SK-N-SH (cell line): Measurements from ENCODE around the gene POU4F1. TPM values are rescaled to one million over a fixed set of nuclear protein-coding genes. Genes with fewer than 3 reads are reported as not detected.

Source experiments
- CTCF ChIA-PET: fragments of 300-600, 350-600 bp; formaldehyde crosslinking; extraction: SDS; loops from one replicate; lab custom pipeline; 2021; lab: Yijun Ruan, JAX
- POLR2A ChIA-PET: fragments of 350-600 bp; sonication (Branson Sonifier 250); formaldehyde crosslinking; extraction: SDS; loops from one replicate; lab custom pipeline; 2020; ENCODE audit warnings: antibody characterized with exemption, inconsistent platforms; lab: Yijun Ruan, JAX
- DNase-seq: peaks from one replicate; pipeline ENCODE4 v3.0.0; 2012
- H2AFZ ChIP-seq: fragments of 200-600 bp; sonication (generic); 2 replicates; pipeline ENCODE4 v1.8.1; 2016; ENCODE audit warnings: antibody characterized with exemption, mild to moderate bottlenecking, low read depth
- H3F3A ChIP-seq: fragments of 200-600 bp; sonication (generic); replicated peaks from 2 replicates; pipeline ENCODE3; 2016; ENCODE audit warnings: antibody characterized with exemption, mild to moderate bottlenecking; ENCODE audit not compliant: insufficient read depth
- H3K27ac ChIP-seq, 2 experiments: fragments of 200-500 bp in 1 of 2; fragments of 200-600 bp in 1 of 2; sonication (Bioruptor generic) in 1 of 2; sonication (generic), shearing (Covaris generic) in 1 of 2; 2 replicates each; pipeline versions ENCODE4 v1.5.1 to v1.6.1; 2014 to 2016; ENCODE audit warnings: low read depth in 2 of 2, inconsistent platforms in 1 of 2, low read length in 1 of 2, mild to moderate bottlenecking in 1 of 2, mixed read lengths in 1 of 2
- H3K27me3 ChIP-seq: fragments of 200-600 bp; sonication (generic), shearing (Covaris generic); 2 replicates; pipeline ENCODE4 v1.6.1; 2016; ENCODE audit warnings: mixed run types; ENCODE audit not compliant: insufficient read depth
- H3K36me3 ChIP-seq, 2 experiments: fragments of 200-500 bp in 1 of 2; fragments of 200-600 bp in 1 of 2; sonication (Bioruptor generic) in 1 of 2; sonication (generic) in 1 of 2; replicated peaks in 1 of 2; 2 replicates each; pipeline versions ENCODE3 to v1.5.1; 2014 to 2016; ENCODE audit warnings: low read length in 1 of 2, mild to moderate bottlenecking in 1 of 2; ENCODE audit not compliant: insufficient read depth in 2 of 2, control insufficient read depth in 1 of 2
- H3K4me1 ChIP-seq, 2 experiments: fragments of 200-500 bp in 1 of 2; fragments of 200-600 bp in 1 of 2; sonication (Bioruptor generic) in 1 of 2; sonication (generic), shearing (Covaris generic) in 1 of 2; 2 replicates each; pipeline versions ENCODE4 v1.5.1 to v1.6.1; 2014 to 2016; ENCODE audit warnings: low read depth in 1 of 2, low read length in 1 of 2, mixed run types in 1 of 2; ENCODE audit not compliant: insufficient read depth in 2 of 2, control insufficient read depth in 1 of 2
- H3K4me2 ChIP-seq: fragments of 200-600 bp; sonication (generic), shearing (Covaris generic); 2 replicates; pipeline ENCODE4 v1.6.1; 2017; ENCODE audit warnings: mixed run types
- H3K4me3 ChIP-seq, 2 experiments: fragments of 200-500 bp in 1 of 2; fragments of 200-600 bp in 1 of 2; sonication (Bioruptor generic) in 1 of 2; sonication (generic), shearing (Covaris generic) in 1 of 2; 2 replicates each; pipeline versions ENCODE4 v1.5.1 to v1.8.1; 2014 to 2016; ENCODE audit warnings: low read depth in 2 of 2, inconsistent platforms in 1 of 2, low read length in 1 of 2, mild to moderate bottlenecking in 1 of 2, mixed read lengths in 1 of 2, moderate library complexity in 1 of 2
- H3K79me2 ChIP-seq: fragments of 200-600 bp; sonication (generic); 2 replicates; pipeline ENCODE4 v1.8.1; 2017; ENCODE audit warnings: mild to moderate bottlenecking; ENCODE audit not compliant: insufficient read depth
- H3K9ac ChIP-seq: fragments of 200-600 bp; sonication (generic); 2 replicates; pipeline ENCODE4 v1.6.1; 2017; ENCODE audit warnings: mixed run types
- H3K9me2 ChIP-seq: fragments of 200-600 bp; sonication (generic); 2 replicates; pipeline ENCODE4 v1.6.1; 2017; ENCODE audit warnings: mixed run types
- H3K9me3 ChIP-seq: fragments of 200-600 bp; sonication (generic); 2 replicates; pipeline ENCODE4 v1.6.1; 2017; ENCODE audit warnings: mixed run types, mild to moderate bottlenecking, moderate library complexity
- H4K20me1 ChIP-seq: fragments of 200-600 bp; sonication (generic); 2 replicates; pipeline ENCODE4 v1.6.1; 2017; ENCODE audit warnings: mild to moderate bottlenecking, mixed run types; ENCODE audit not compliant: insufficient read depth
- CHD2 ChIP-seq: fragments of 150-350 bp; IDR thresholded peaks from 2 replicates; pipeline ENCODE4 v1.6.1; 2018; ENCODE audit warnings: low read length; ENCODE audit not compliant: partially characterized antibody
- EP300 ChIP-seq, 2 experiments: IDR thresholded peaks; 2 replicates each; pipeline versions ENCODE4 v1.4.0 to v1.6.1; 2012; ENCODE audit warnings: borderline replicate concordance in 1 of 2, low read depth in 1 of 2, low read length in 1 of 2
- FOSL2 ChIP-seq: IDR thresholded peaks from 2 replicates; pipeline ENCODE4 v1.4.0; 2012; ENCODE audit warnings: low read depth, mild to moderate bottlenecking, moderate library complexity, borderline replicate concordance
- FOXJ3 ChIP-seq: sonication (generic); formaldehyde crosslinking; IDR thresholded peaks from 2 replicates; pipeline ENCODE4 v1.5.1; 2020; ENCODE audit warnings: mild to moderate bottlenecking, missing genetic modification reagents
- JUND ChIP-seq: IDR thresholded peaks from 2 replicates; pipeline ENCODE4 v1.4.0; 2012
- MEF2A ChIP-seq: IDR thresholded peaks from 2 replicates; pipeline ENCODE4 v1.4.0; 2012; ENCODE audit warnings: low read depth, borderline replicate concordance
- MXI1 ChIP-seq: IDR thresholded peaks from 2 replicates; pipeline ENCODE4 v1.6.1; 2012; ENCODE audit warnings: mild to moderate bottlenecking, low read depth, low read length, improper control_type of control experiment
- NFIC ChIP-seq: IDR thresholded peaks from 2 replicates; pipeline ENCODE4 v1.4.0; 2012; ENCODE audit warnings: borderline replicate concordance
- PBX3 ChIP-seq: IDR thresholded peaks from 2 replicates; pipeline ENCODE4; 2012
- POLR2AphosphoS5 ChIP-seq: IDR thresholded peaks from 2 replicates; pipeline ENCODE4 v1.6.1; 2012; ENCODE audit warnings: low read depth, low read length
- RAD21 ChIP-seq: IDR thresholded peaks from 2 replicates; pipeline ENCODE4 v1.6.1; 2012; ENCODE audit warnings: mild to moderate bottlenecking, low read length
- RFX5 ChIP-seq: IDR thresholded peaks from 2 replicates; pipeline ENCODE4 v1.6.1; 2012; ENCODE audit warnings: mild to moderate bottlenecking, improper control_type of control experiment, low read length
- SIN3A ChIP-seq: IDR thresholded peaks from 2 replicates; pipeline ENCODE4 v1.6.1; 2012; ENCODE audit warnings: low read depth, mild to moderate bottlenecking, low read length, moderate library complexity, borderline replicate concordance
- TEAD4 ChIP-seq: IDR thresholded peaks from 2 replicates; pipeline ENCODE4 v1.4.0; 2012; ENCODE audit warnings: mild to moderate bottlenecking, borderline replicate concordance; ENCODE audit not compliant: insufficient read depth
- USF2 ChIP-seq: fragments of 150-350 bp; IDR thresholded peaks from 2 replicates; pipeline ENCODE4 v1.6.1; 2017; ENCODE audit warnings: antibody characterized with exemption, low read length, low read depth, borderline replicate concordance
- WGBS: methylation state at CpG from one replicate; pipeline ENCODE4 v1.1.6; 2017; ENCODE audit warnings: low lambda C conversion rate; 5-methylcytosine and 5-hydroxymethylcytosine counted together
- polyA plus RNA-seq, 3 experiments: library from polyadenylated mRNA; depleted of rRNA; stranded (reverse); fragments of >200 nt; gene quantifications; 2 replicates each; pipeline ENCODE4 v1.2.3, GENCODE V29; 2012
- TF ChIP-seq, protein P1 (sequence below): IDR thresholded peaks from 2 replicates; pipeline ENCODE4 v1.6.1; 2012; ENCODE audit warnings: mild to moderate bottlenecking, low read depth, low read length, moderate library complexity

POU4F1 gene
- polyA plus RNA-seq, 1 of the 3 experiments (the other 2 are of a cell fraction), result not detected

DNA sequence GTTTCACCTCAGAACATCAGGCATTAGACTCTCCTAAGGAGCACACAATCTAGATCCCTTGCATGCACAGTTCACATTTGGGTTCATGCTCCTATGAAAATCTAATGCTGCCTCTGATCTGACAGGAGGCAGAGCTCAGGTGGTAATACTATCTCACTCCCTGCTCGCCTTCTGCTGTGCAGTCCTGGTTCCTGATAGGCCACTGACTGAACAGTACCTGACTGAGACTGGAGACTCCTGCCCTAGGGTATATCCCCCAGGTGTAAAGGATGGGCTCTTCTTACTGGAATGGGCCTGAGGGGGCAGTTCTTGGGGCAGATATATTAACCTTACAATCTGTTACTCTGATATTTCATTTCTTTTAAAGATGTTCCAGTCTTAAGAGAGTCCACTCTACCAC is 49.3 kb upstream of the POU4F1 start (continued):
- no peak for TF ChIP-seq SIN3A
- no peak for TF ChIP-seq USF2
- TF ChIP-seq MEF2A, result no peak
- TF ChIP-seq PBX3, result no peak
- TF ChIP-seq JUND, result no peak

- H3K36me3 ChIP-seq, result peaks cover 0 to 6% of the 10 kb centered on the region in 2 experiments
- no peaks in the 10 kb centered on the region for H3K27me3 ChIP-seq
- 82% methylated on average over 2 of the region's 2 CpGs for WGBS
- H2AFZ ChIP-seq, result no peak overlapping the region
- no peaks in the 10 kb centered on the region for H3K9me3 ChIP-seq
- no peaks in the 10 kb centered on the region for H3F3A ChIP-seq
- no peak overlapping the region for H3K9ac ChIP-seq
- peaks cover 0 to 3% of the 10 kb centered on the region in 2 experiments; a peak in 1 of 4 replicates for H3K4me1 ChIP-seq
- ChIA-PET CTCF (no interaction called here), POLR2A (interaction anchor here (0.6 kb wide), 1 partner anchor 525 kb away, joined by 3 read pairs; no protein-coding TSS in a partner anchor)
- TF ChIP-seq POLR2AphosphoS5, result no peak
- no peak overlapping the region for H3K4me2 ChIP-seq
- H3K4me3 ChIP-seq, result no peak overlapping the region
- no peaks in the 10 kb centered on the region for H3K9me2 ChIP-seq
- no peak overlapping the region for H3K27ac ChIP-seq
- no peak for DNase-seq
- peaks cover 43% of the 10 kb centered on the region for H4K20me1 ChIP-seq
- peaks cover 98% of the 10 kb centered on the region for H3K79me2 ChIP-seq
Measured at GRCh38 chr13:78650717-78651083, 47.3 kb upstream of the POU4F1 start.

- H3K36me3 ChIP-seq, result peaks cover 0 to 3% of the 10 kb centered on the region in 2 experiments
- POLR2A ChIA-PET, result interaction anchor here (0.6 kb wide), 1 partner anchor 524 kb away, joined by 3 read pairs; no protein-coding TSS in a partner anchor
- no peaks in the 10 kb centered on the region for H3F3A ChIP-seq
- H4K20me1 ChIP-seq, result peaks cover 43% of the 10 kb centered on the region
- 81% methylated on average over 3 of the region's 3 CpGs for WGBS
- DNase-seq, result no peak
- no peak overlapping the region for H2AFZ ChIP-seq
- no peaks in the 10 kb centered on the region for H3K27me3 ChIP-seq
- no peak overlapping the region for H3K4me2 ChIP-seq
- peaks cover 98% of the 10 kb centered on the region for H3K79me2 ChIP-seq
- H3K4me3 ChIP-seq, result no peak overlapping the region
- no peaks in the 10 kb centered on the region for H3K9me2 ChIP-seq
- TF ChIP-seq CHD2 (no peak), TEAD4 (no peak), FOSL2 (no peak), RFX5 (no peak), MEF2A (no peak), MXI1 (no peak), NFIC (no peak), FOXJ3 (CRISPR knock-in tag) (no peak), SIN3A (no peak), RAD21 (no peak), EP300 (IDR thresholded peaks at IDR 0.05; ENCODE audit: borderline replicate concordance in 1 of 2, low read depth in 1 of 2, low read length in 1 of 2) (no peak)
- TF ChIP-seq, protein P1, sequence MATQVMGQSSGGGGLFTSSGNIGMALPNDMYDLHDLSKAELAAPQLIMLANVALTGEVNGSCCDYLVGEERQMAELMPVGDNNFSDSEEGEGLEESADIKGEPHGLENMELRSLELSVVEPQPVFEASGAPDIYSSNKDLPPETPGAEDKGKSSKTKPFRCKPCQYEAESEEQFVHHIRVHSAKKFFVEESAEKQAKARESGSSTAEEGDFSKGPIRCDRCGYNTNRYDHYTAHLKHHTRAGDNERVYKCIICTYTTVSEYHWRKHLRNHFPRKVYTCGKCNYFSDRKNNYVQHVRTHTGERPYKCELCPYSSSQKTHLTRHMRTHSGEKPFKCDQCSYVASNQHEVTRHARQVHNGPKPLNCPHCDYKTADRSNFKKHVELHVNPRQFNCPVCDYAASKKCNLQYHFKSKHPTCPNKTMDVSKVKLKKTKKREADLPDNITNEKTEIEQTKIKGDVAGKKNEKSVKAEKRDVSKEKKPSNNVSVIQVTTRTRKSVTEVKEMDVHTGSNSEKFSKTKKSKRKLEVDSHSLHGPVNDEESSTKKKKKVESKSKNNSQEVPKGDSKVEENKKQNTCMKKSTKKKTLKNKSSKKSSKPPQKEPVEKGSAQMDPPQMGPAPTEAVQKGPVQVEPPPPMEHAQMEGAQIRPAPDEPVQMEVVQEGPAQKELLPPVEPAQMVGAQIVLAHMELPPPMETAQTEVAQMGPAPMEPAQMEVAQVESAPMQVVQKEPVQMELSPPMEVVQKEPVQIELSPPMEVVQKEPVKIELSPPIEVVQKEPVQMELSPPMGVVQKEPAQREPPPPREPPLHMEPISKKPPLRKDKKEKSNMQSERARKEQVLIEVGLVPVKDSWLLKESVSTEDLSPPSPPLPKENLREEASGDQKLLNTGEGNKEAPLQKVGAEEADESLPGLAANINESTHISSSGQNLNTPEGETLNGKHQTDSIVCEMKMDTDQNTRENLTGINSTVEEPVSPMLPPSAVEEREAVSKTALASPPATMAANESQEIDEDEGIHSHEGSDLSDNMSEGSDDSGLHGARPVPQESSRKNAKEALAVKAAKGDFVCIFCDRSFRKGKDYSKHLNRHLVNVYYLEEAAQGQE, result no peak
- TF ChIP-seq, all 33 proteins: peak for 0
- H3K27ac ChIP-seq, result no peak overlapping the region
- H3K9me3 ChIP-seq, result no peaks in the 10 kb centered on the region
- CTCF ChIA-PET, result no interaction called here
- peaks cover 0 to 3% of the 10 kb centered on the region in 2 experiments; a peak in 1 of 4 replicates for H3K4me1 ChIP-seq
- no peak overlapping the region for H3K9ac ChIP-seq
Measured at GRCh38 chr13:78649997-78650716, 46.8 kb upstream of the POU4F1 start.
